GM06990 (cell line): ENCODE data around the gene NXPH1.
A peak's percentile ranks its signal among the peaks of the same experiment; 100 is the strongest.

Experiments
- DNase-seq: peaks from one replicate; pipeline ENCODE4 v3.0.0-alpha.2; 2011; ENCODE audit not compliant: insufficient read length; ENCODE audit errors: extremely low read depth
- H3K27me3 ChIP-seq: replicated peaks from 2 replicates; pipeline ENCODE4 v1.6.0; 2011; ENCODE audit warnings: low read length; ENCODE audit not compliant: control insufficient read depth, insufficient read depth
- H3K36me3 ChIP-seq: 2 replicates; pipeline ENCODE4 v1.5.1; 2011; ENCODE audit warnings: low read length; ENCODE audit not compliant: control insufficient read depth, insufficient read depth
- H3K4me3 ChIP-seq: replicated peaks from 2 replicates; pipeline ENCODE4 v1.5.1; 2011; ENCODE audit warnings: low read depth, mild to moderate bottlenecking, control low read depth, low read length
- TF ChIP-seq, protein P1 (sequence below): IDR thresholded peaks from 2 replicates; pipeline ENCODE4 v1.5.1; 2011; ENCODE audit warnings: low read length, control low read depth, mild to moderate bottlenecking, inconsistent platforms; ENCODE audit not compliant: insufficient read depth, poor library complexity, severe bottlenecking

NXPH1 gene

GRCh38 chr7:8440670-8441069 is 7.3 kb downstream of the NXPH1 start:
- Histone ChIP-seq H3K36me3 (no peaks in the 10 kb centered on the region), H3K4me3 (no peak overlapping the region), H3K27me3 (peaks cover 1% of the 10 kb centered on the region; the same call in 1 of the 2 replicates)
- TF ChIP-seq, protein P1, sequence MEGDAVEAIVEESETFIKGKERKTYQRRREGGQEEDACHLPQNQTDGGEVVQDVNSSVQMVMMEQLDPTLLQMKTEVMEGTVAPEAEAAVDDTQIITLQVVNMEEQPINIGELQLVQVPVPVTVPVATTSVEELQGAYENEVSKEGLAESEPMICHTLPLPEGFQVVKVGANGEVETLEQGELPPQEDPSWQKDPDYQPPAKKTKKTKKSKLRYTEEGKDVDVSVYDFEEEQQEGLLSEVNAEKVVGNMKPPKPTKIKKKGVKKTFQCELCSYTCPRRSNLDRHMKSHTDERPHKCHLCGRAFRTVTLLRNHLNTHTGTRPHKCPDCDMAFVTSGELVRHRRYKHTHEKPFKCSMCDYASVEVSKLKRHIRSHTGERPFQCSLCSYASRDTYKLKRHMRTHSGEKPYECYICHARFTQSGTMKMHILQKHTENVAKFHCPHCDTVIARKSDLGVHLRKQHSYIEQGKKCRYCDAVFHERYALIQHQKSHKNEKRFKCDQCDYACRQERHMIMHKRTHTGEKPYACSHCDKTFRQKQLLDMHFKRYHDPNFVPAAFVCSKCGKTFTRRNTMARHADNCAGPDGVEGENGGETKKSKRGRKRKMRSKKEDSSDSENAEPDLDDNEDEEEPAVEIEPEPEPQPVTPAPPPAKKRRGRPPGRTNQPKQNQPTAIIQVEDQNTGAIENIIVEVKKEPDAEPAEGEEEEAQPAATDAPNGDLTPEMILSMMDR: no peak
- DNase-seq: no peak

DNA sequence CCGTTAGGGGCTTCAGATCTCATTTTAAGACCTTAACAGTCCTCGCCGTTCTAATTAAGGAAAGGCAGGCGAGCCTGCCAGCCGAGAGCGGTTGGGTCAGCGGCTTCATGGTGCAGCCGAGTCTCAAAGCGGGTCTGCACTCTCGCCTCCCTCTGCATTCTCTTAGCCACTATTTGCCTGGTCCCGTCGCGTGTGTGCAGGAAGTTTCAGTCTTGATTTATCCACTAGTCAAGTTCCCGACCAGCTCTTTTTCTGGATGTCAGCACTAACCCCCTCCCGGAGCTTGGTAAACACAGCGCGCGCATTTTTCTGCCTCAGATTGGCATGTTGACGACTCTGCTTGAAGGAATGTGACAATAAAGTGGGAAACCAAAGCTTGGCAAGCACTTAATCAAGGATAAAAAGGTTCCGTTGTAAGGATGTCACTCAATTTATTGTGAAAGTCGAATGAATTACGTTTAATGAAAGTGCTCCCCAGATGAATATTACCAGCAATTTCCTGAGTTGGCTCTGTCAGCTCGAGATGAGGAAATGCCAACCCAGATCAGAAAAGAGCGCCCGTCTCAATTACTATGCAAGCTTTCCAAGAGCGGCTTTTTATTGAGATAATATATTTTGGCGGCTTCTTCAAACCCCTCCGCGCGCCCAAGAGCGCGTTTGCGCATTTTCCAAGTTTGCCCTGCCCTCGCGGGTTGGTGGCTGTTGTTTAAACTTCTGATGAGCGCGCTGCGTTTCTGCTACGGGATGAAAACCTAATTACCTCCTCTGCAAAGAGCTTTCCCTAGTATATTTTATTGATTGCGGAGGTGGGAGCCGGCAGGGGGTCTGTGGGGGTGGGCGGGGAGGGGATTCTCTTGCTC is 7.9 kb downstream of the NXPH1 start:
- Histone ChIP-seq H3K27me3 (peaks cover 1% of the 10 kb centered on the region; the same call in 1 of the 2 replicates), H3K36me3 (no peaks in the 10 kb centered on the region), H3K4me3 (no peak overlapping the region)
- no peak for DNase-seq
- TF ChIP-seq, protein P1: no peak

- no peaks in the 10 kb centered on the region; the same call in 1 of the 2 replicates for H3K27me3 ChIP-seq
- no peak for DNase-seq
- no peaks in the 10 kb centered on the region for H3K36me3 ChIP-seq
- TF ChIP-seq, protein P1: no peak
- H3K4me3 ChIP-seq: no peak overlapping the region
These were observed 8.8 kb downstream of the NXPH1 start for GRCh38 chr7:8442051-8442813.

GRCh38 chr7:8442814-8443304 is 9.4 kb downstream of the NXPH1 start:
- no peaks in the 10 kb centered on the region for H3K36me3 ChIP-seq
- H3K4me3 ChIP-seq: no peak overlapping the region
- DNase-seq: peak; percentile 27
- TF ChIP-seq, protein P1: no peak
- no peaks in the 10 kb centered on the region; the same call in 1 of the 2 replicates for H3K27me3 ChIP-seq

DNA sequence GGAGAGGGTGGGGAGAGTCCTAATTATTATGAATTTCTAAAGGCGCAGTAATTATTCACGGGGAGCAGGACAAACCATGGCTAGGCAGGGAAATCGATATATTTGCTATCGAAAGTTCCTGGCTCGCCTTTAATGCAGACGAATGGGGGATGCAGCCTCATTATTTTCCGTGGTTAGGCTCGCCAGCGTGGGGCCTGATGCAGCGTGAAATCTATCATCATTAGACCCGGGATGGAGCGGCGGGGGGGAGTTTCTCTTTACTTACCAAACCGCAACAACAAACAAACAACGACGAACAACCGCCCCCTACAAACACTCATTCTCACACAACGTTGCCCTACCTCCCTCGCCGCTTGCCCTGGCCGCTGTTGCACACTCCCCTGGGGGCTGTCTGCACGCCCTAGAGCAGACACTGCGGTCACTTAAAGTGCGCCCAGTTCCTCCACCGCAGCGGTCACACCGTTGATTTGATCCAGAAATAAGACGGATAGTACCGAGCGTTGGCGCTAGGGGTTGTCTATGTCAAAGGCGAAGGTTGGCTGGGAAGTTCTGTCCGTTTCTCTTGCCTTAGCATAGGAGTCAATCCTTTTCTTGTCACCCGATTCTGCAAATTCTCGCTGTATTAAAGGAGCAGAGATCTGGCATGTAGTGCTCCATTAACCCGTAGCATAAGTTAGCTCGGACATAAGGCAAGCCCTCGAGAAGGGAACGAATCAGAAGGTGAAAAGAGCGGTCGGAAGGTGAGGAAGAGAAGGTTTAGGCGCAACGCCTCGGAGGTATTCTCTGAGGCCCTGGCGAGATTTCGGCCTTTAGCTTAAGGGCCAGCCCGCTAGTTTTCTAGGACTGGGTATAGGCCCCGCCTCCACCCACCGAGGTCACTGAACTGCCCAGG is 10.4 kb downstream of the NXPH1 start:
- no peaks in the 10 kb centered on the region for H3K36me3 ChIP-seq
- no peak for DNase-seq
- no peaks in the 10 kb centered on the region; the same call in 1 of the 2 replicates for H3K27me3 ChIP-seq
- no peak overlapping the region for H3K4me3 ChIP-seq
- TF ChIP-seq, protein P1: peak; percentile 1
